Spleen (tissue), 11 donors: ENCODE data around the gene COMMD7. TPM values are rescaled to one million over a fixed set of nuclear protein-coding genes. Genes with fewer than 3 reads are reported as not detected.

Experiments
- DNase-seq: peaks from one replicate; pipeline ENCODE4 v3.0.0-alpha.2; 2020
- H3K27ac ChIP-seq, 8 donors: fragments of 200-600 bp; sonication (generic) in 7 of 8; 1 replicate in 4 of 8; 2 replicates in 4 of 8; pipeline versions ENCODE4 v1.5.0 to v1.8.0; 2016 to 2021; ENCODE audit warnings: inconsistent platforms in 4 of 8, mild to moderate bottlenecking in 4 of 8, moderate library complexity in 1 of 8
- H3K27me3 ChIP-seq, 7 donors: fragments of 200-600 bp; sonication (generic) in 6 of 7; replicated peaks in 1 of 7; 1 replicate in 4 of 7; 2 replicates in 3 of 7; pipeline versions ENCODE4 v1.5.0 to v1.8.0; 2016 to 2021; ENCODE audit warnings: inconsistent platforms in 3 of 7, mild to moderate bottlenecking in 1 of 7
- H3K36me3 ChIP-seq, 6 donors: fragments of 200-600 bp; sonication (generic) in 5 of 6; 1 replicate in 4 of 6; 2 replicates in 2 of 6; pipeline versions ENCODE4 v1.5.0 to v1.8.0; 2016 to 2021; ENCODE audit warnings: inconsistent platforms in 2 of 6
- H3K4me1 ChIP-seq, 6 donors: fragments of 200-600 bp; sonication (generic) in 5 of 6; 1 replicate in 3 of 6; 2 replicates in 3 of 6; pipeline versions ENCODE4 v1.5.0 to v1.8.0; 2016 to 2021; ENCODE audit warnings: inconsistent platforms in 3 of 6
- H3K4me3 ChIP-seq, 8 donors: fragments of 200-600 bp; sonication (generic) in 7 of 8; 1 replicate in 4 of 8; 2 replicates in 4 of 8; pipeline versions ENCODE4 v1.5.0 to v1.8.0; 2016 to 2021; ENCODE audit warnings: inconsistent platforms in 4 of 8, mild to moderate bottlenecking in 4 of 8, moderate library complexity in 2 of 8
- H3K9me3 ChIP-seq, 8 donors: fragments of 200-600 bp; sonication (generic) in 7 of 8; 1 replicate in 4 of 8; 2 replicates in 4 of 8; pipeline versions ENCODE4 v1.5.0 to v1.8.0; 2016 to 2021; ENCODE audit warnings: inconsistent platforms in 4 of 8
- CTCF ChIP-seq, 11 experiments: fragments of 200-600 bp in 7 of 11; fragments of 450-650 bp in 4 of 11; sonication (generic) in 4 of 11; IDR thresholded peaks in 8 of 11; conservative IDR thresholded peaks in 3 of 11; 1 replicate in 7 of 11; 2 replicates in 4 of 11; pipeline versions ENCODE4 v1.4.0 to v1.8.0; 2016 to 2021; ENCODE audit warnings: antibody characterized with exemption in 11 of 11, inconsistent platforms in 4 of 11, mild to moderate bottlenecking in 1 of 11
- POLR2A ChIP-seq, 3 donors: fragments of 450-650 bp; IDR thresholded peaks; one replicate each; pipeline ENCODE4 v1.5.1; 2017; ENCODE audit warnings: antibody characterized with exemption in 3 of 3, mild to moderate bottlenecking in 1 of 3
- POLR2AphosphoS5 ChIP-seq, 3 donors: sonication (generic); formaldehyde crosslinking; IDR thresholded peaks; one replicate each; pipeline ENCODE4 v1.5.1; 2017; ENCODE audit warnings: antibody characterized with exemption in 3 of 3
- WGBS, 5 donors: extraction: QIAGEN DNeasy Blood & Tissue Kit in 3 of 5; methylation state at CpG; one replicate each; pipeline versions ENCODE4 v1.1.5 to v1.1.7; 2013 to 2018; 5-methylcytosine and 5-hydroxymethylcytosine counted together
- intact Hi-C: fragments of 100-400 bp; cut with DNase I; formaldehyde crosslinking; loops from one replicate; pipeline ENCODE4 v1.15.0; 2023; ENCODE audit warnings: low total_unique reads
- polyA plus RNA-seq, 3 donors: library from polyadenylated mRNA; stranded (reverse); fragments of 200-250 nt; gene quantifications; one replicate each; pipeline ENCODE4 v1.2.1, GENCODE V29; 2013
- total RNA-seq, 7 donors: library from RNA; depleted of rRNA in 3 of 7; stranded (reverse); fragments of >200 nt in 3 of 7; fragmentation: NEBNext Ultra II Directional in 4 of 7; extraction: Animal tissue kit (Norgen Biotek cat#: 25700) in 4 of 7; gene quantifications; one replicate each; pipeline versions ENCODE4 v1.1.0 to v1.2.1, GENCODE V29; 2016 to 2021
- donor health status: healthy with polysubstance abuse.
- donor health status: DM: no; HTN: no; CAD: no; lungs with moderate emphysema.
- donor health status: DM: no; HTN: no; CAD: no.
- donor health status: Bipolar disorder and iron deficiency.
- donor health status: healthy.
- donor health status: DM: no; HTN: no; CAD: no.
- donor health status: DM: yes; HTN: yes; CAD: no.

COMMD7 gene
- total and polyA plus RNA-seq, 10 donors: 24.4 to 69.2 (median 38.1) TPM

GRCh38 chr20:32749914-32750637 is 6.8 kb upstream of the COMMD7 start:
- Histone ChIP-seq H3K27me3 (no peaks in the 10 kb centered on the region), H3K27ac (peak overlapping the region in 1 of 8 donors; percentile 14), H3K9me3 (no peaks in the 10 kb centered on the region), H3K4me1 (peaks cover 0 to 17% (median 9%) of the 10 kb centered on the region in 6 donors), H3K4me3 (no peak overlapping the region), H3K36me3 (no peaks in the 10 kb centered on the region)
- no peak for DNase-seq
- intact Hi-C loops: no loop called here
- WGBS, 5 donors: 69 to 74% (median 71%) methylated on average over 11 of the region's 11 CpGs
- no peak for TF ChIP-seq POLR2A (IDR thresholded peaks at IDR 0.05)
- no peak for TF ChIP-seq CTCF (IDR thresholded peaks at IDR 0.05 in 8 of 11, conservative IDR thresholded peaks at IDR 0.05 in 3 of 11)
- TF ChIP-seq POLR2AphosphoS5 (IDR thresholded peaks at IDR 0.05): no peak

- TF ChIP-seq POLR2AphosphoS5 (IDR thresholded peaks at IDR 0.05) (no peak), CTCF (IDR thresholded peaks at IDR 0.05 in 8 of 11, conservative IDR thresholded peaks at IDR 0.05 in 3 of 11) (no peak), POLR2A (IDR thresholded peaks at IDR 0.05) (no peak)
- WGBS, 5 donors: 5 to 8% (median 6%) methylated on average over 24 to 25 of the region's 25 CpGs
- Histone ChIP-seq H3K4me1 (peaks cover 11 to 59% (median 29%) of the 10 kb centered on the region in 6 donors), H3K4me3 (peak overlapping the region; percentile 61 to 87 (median 70)), H3K27me3 (no peaks in the 10 kb centered on the region), H3K9me3 (no peaks in the 10 kb centered on the region), H3K36me3 (peaks cover 0 to 4% (median 0%) of the 10 kb centered on the region in 6 donors), H3K27ac (peak overlapping the region; percentile 58 to 91 (median 84))
- DNase-seq: peak; percentile 76
- intact Hi-C loops: no loop called here
Observed at GRCh38 chr20:32742322-32743236, 688 bp downstream of the COMMD7 start.

- TF ChIP-seq POLR2A (IDR thresholded peaks at IDR 0.05): no peak
- no peak for TF ChIP-seq POLR2AphosphoS5 (IDR thresholded peaks at IDR 0.05)
- TF ChIP-seq CTCF (IDR thresholded peaks at IDR 0.05 in 8 of 11, conservative IDR thresholded peaks at IDR 0.05 in 3 of 11): no peak
- H3K9me3 ChIP-seq: no peaks in the 10 kb centered on the region
- no peaks in the 10 kb centered on the region for H3K27me3 ChIP-seq
- no peak overlapping the region for H3K4me3 ChIP-seq
- intact Hi-C loops: no loop called here
- H3K36me3 ChIP-seq: peaks cover 0 to 18% (median 0%) of the 10 kb centered on the region in 6 donors
- H3K27ac ChIP-seq: peak overlapping the region in 3 of 8 donors; percentile 1 to 42 (median 9)
- WGBS, 5 donors: 89 to 94% (median 93%) methylated on average over 5 of the region's 5 CpGs
- H3K4me1 ChIP-seq: peaks cover 11 to 73% (median 33%) of the 10 kb centered on the region in 6 donors
- DNase-seq: no peak
Observed at GRCh38 chr20:32741151-32741550, 2.1 kb downstream of the COMMD7 start.
